Hepatocyte (in vitro differentiated cells): ENCODE results near the gene SPSB2.

ENCODE experiments used
- EZH2 ChIP-seq: fragments of 200-600 bp; sonication (generic); IDR thresholded peaks from 2 replicates; pipeline ENCODE4 v1.6.1; 2016; ENCODE audit warnings: antibody characterized with exemption, mild to moderate bottlenecking, borderline replicate concordance
- EZH2phosphoT487 ChIP-seq: fragments of 200-600 bp; sonication (generic); IDR thresholded peaks from one replicate; pipeline ENCODE4 v1.6.1; 2018; ENCODE audit warnings: antibody characterized with exemption, mild to moderate bottlenecking, low read depth, moderate library complexity; ENCODE audit not compliant: unreplicated experiment, severe bottlenecking
- TF ChIP-seq, protein P1 (sequence below): fragments of 200-600 bp; sonication (generic); IDR thresholded peaks from 2 replicates; pipeline ENCODE4 v1.5.1; 2016; ENCODE audit warnings: antibody characterized with exemption, mild to moderate bottlenecking; ENCODE audit not compliant: poor library complexity

DNA sequence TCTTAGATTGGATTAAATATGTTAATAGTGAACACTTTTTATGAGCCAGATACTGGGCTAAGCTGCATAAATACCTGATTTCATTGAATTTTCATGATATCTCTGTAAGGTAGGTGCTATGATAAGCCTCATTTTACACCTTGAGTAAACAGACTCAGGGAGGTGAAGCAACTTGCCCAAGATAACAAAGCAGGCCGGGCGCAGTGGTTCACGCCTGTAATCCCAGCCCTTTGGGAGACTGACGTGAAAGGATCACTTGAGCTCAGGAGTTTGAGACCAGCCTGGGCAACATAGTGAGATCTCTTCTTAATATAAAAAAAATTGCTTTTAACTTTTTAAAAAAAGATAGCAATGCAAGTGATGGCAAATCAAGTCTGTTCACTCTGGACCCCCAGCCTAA is 31.0 kb downstream of the SPSB2 start:
- TF ChIP-seq, protein P1, sequence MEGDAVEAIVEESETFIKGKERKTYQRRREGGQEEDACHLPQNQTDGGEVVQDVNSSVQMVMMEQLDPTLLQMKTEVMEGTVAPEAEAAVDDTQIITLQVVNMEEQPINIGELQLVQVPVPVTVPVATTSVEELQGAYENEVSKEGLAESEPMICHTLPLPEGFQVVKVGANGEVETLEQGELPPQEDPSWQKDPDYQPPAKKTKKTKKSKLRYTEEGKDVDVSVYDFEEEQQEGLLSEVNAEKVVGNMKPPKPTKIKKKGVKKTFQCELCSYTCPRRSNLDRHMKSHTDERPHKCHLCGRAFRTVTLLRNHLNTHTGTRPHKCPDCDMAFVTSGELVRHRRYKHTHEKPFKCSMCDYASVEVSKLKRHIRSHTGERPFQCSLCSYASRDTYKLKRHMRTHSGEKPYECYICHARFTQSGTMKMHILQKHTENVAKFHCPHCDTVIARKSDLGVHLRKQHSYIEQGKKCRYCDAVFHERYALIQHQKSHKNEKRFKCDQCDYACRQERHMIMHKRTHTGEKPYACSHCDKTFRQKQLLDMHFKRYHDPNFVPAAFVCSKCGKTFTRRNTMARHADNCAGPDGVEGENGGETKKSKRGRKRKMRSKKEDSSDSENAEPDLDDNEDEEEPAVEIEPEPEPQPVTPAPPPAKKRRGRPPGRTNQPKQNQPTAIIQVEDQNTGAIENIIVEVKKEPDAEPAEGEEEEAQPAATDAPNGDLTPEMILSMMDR = no peak
- TF ChIP-seq EZH2 (no peak), EZH2phosphoT487 (no peak)
